Astrocyte of the cerebellum (primary cell): Measurements from ENCODE around the gene CRYM.
A peak's percentile ranks its signal among the peaks of the same experiment; 100 is the strongest.

Experiments
- DNase-seq: peaks from one replicate; pipeline ENCODE4 v3.0.0-alpha.2; 2011; ENCODE audit warnings: low read depth
- H3K4me3 ChIP-seq: 2 replicates; pipeline ENCODE4 v1.5.1; 2011; ENCODE audit warnings: mild to moderate bottlenecking, low read depth, low read length, moderate library complexity
- in situ Hi-C: cut with HindIII; loops from 2 replicates; pipeline ENCODE4 v1.10.0; 2017; ENCODE audit warnings: low sequenced_read_pairs
- TF ChIP-seq, protein P1 (sequence below): IDR thresholded peaks from 2 replicates; pipeline ENCODE4 v1.5.1; 2012; ENCODE audit warnings: low read length, low read depth, moderate library complexity, mild to moderate bottlenecking; ENCODE audit errors: missing control alignments

CRYM gene

GRCh38 chr16:21285314-21285713 lies 7.2 kb upstream of the CRYM start:
- in situ Hi-C loops: no loop called here
- no peak overlapping the region for H3K4me3 ChIP-seq
- TF ChIP-seq, protein P1, sequence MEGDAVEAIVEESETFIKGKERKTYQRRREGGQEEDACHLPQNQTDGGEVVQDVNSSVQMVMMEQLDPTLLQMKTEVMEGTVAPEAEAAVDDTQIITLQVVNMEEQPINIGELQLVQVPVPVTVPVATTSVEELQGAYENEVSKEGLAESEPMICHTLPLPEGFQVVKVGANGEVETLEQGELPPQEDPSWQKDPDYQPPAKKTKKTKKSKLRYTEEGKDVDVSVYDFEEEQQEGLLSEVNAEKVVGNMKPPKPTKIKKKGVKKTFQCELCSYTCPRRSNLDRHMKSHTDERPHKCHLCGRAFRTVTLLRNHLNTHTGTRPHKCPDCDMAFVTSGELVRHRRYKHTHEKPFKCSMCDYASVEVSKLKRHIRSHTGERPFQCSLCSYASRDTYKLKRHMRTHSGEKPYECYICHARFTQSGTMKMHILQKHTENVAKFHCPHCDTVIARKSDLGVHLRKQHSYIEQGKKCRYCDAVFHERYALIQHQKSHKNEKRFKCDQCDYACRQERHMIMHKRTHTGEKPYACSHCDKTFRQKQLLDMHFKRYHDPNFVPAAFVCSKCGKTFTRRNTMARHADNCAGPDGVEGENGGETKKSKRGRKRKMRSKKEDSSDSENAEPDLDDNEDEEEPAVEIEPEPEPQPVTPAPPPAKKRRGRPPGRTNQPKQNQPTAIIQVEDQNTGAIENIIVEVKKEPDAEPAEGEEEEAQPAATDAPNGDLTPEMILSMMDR: no peak

DNA sequence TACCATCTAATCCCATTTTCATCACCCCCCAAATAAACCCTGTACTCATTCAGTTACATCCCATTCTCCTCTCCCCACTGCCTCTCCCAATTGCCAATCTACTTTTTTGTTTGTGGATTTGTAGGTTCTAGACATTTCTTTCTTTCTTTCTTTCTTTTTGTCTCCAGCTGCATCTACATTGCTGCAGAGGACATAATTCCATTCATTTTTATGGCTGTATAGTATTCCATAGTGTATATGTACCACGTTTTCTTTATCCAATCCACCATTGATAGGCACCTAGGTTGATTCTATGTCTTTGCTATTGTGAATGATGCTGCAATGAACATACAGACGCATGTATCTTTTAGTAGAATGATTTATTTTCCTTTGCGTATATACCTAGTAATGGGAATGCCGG lies 6.3 kb upstream of the CRYM start:
- in situ Hi-C loops: no loop called here
- H3K4me3 ChIP-seq: no peak overlapping the region
- no peak for DNase-seq
- TF ChIP-seq, protein P1: no peak

More at GRCh38 chr16:21285314-21285713, 7.2 kb upstream of the CRYM start:
- no peak for DNase-seq

DNA sequence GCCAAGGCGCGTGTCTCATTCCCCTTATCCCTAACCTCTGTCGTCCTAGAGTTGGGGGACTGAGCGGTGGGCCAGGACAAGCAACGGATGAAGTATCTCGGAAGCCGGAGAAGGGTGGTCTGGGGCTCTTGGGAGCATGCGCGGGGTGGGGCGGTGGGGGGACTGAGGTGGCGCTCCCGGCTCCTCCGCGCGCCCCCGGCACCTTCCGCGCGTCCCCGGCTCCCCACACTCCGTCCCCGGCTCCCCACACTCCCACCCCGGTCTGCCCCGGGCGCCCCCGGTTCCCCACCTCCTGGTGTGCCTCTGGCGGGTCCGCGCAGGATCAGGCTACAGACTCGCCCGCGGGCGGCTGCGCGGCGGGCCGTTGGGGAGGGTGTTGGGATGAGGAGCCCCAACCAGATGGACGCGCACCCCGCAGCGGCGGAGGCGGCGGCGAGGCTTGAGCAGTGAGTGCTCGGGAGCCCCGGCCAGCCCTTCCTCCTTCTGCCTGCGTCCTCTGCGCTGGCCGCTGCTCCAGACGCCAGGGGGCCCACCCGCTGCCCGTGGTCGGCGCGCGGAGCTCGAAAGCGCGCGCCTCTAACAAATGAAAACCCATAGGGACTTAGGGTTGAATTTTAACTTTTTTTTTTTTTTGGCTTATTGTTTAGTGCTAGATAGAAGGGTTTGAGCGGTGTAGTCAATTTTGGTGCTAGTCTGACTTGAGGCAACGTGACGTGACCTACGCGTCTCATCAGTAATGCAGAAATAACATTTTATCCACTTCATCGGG lies 5.6 kb upstream of the CRYM start:
- TF ChIP-seq, protein P1: peak; percentile 52
- in situ Hi-C loops: no loop called here
- DNase-seq: no peak
- H3K4me3 ChIP-seq: peak overlapping the region; percentile 45

GRCh38 chr16:21281698-21282389 lies 3.8 kb upstream of the CRYM start:
- DNase-seq: no peak
- TF ChIP-seq, protein P1: no peak
- in situ Hi-C loops: no loop called here
- no peak overlapping the region for H3K4me3 ChIP-seq

- no peak overlapping the region for H3K4me3 ChIP-seq
- TF ChIP-seq, protein P1: no peak
- DNase-seq: no peak
- in situ Hi-C loops: no loop called here
Observed at GRCh38 chr16:21279501-21279900, 1.4 kb upstream of the CRYM start.

GRCh38 chr16:21277045-21277926 lies 804 bp downstream of the CRYM start:
- TF ChIP-seq, protein P1: no peak
- DNase-seq: no peak
- in situ Hi-C loops: no loop called here
- H3K4me3 ChIP-seq: no peak overlapping the region
